HG03432 (cell line): ENCODE results near the gene OXT.

Source experiments
- ATAC-seq: cut with Tn5 transposase; IDR thresholded peaks from one replicate; pipeline ENCODE4 v1.9.1; 2021; ENCODE audit warnings: mild to moderate bottlenecking, moderate library complexity; ENCODE audit not compliant: unreplicated experiment

Gene OXT

DNA sequence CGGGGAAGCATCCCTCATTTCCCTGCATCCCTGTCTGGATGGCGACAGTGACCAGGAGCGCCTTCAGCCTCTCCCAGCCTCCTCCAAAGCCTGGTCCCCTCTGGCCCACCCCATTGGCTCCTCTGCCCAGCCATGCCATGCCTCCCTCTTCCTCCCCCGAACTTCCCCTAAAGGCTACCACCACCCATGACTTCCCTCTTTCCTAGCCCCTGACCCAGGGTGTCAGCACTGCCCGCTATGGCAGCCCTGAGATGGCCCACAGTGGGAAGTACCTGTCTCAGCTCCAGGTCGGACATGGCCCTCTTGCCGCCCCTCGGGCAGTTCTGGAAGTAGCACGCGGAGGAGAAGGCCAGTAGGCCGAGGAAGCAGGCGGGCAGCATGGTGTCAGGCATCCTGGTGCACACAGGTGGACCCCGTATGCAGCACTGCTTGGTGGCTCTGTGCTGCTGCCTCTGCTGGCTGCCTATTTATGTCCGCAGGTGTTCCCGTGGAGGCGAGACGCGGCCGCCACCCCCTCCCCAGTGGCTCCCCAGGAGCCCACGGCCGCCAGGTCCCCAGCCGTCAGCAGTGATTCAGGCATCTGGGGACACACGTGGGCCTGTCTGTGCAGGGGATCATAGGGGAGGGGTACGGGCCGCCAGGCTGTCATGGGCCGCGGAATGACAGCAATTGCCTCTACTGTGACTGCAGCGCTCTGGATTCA, 13.0 kb downstream of the OXT start, which contains the start of gene AVP:
Gene AVP, minus strand, starts transcription at position 442 of the 703 bp plus-strand sequence. Its CDS starts 50 bp downstream, at position 392.
- no peak for ATAC-seq

DNA sequence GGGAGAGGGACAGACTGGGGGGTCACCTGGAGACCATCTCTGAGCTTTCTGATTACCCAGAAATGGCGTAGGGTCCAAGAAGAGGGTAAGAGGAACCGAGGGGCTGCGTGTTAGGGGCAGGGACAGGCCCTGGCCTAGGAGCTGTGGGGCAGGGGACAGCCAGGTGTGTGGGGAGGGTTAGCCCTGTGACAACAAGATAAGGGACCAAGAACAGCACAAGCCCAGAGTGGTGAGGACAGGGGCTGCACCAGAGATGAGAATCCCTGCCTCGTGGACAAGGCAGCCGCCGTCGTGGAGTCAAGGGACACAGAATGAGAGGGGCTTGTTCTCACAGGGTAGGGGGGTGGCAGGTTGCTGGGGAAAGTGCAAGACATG, 13.6 kb downstream of the OXT start:
- ATAC-seq, result no peak

DNA sequence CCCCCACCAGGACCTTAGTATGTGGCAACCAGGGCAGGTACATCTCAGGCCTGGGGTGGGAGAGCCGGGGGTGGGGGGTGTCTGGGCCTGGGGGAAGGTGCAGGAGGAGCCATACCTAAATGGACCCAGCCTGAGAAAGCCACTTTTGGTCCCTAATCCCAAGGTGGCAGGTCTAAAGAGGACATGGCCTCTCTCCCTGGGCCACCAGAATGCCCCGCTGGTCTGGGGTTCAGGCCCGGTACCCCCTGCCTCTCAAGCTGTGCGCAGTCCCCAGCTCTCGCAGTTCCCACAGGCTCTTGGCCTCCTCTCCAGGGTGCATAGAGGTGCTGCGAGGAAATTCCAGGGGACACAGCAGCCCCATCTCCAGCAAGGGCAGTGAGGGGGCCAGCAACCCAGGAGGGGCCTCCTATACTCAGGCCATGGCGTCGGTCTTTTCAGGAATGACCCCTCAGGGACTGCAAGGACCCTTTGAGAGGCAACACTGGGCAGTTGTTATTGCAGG, 14.2 kb downstream of the OXT start:
- no peak for ATAC-seq

GRCh38 chr20:3088031-3088430, 16.6 kb downstream of the OXT start:
- no peak for ATAC-seq

DNA sequence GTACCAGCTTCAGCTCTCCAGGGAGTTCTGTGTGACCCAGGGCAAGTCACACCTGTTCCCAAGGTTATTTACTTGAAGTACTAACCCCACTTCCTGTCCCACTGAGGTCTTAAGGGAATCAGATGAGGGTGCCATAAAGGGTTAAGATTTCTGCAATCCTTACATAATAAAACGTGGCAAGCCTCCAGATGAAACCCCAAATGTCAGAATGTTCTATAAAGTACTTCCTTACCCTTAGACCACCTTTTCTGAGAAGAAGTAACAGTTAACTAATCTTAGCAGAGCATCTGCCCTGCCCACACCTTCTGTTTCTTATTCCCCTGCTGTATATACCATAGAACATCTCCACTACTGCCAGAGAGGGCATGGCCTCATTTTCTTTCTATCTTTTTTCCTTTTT, 19.1 kb downstream of the OXT start:
- no peak for ATAC-seq

DNA sequence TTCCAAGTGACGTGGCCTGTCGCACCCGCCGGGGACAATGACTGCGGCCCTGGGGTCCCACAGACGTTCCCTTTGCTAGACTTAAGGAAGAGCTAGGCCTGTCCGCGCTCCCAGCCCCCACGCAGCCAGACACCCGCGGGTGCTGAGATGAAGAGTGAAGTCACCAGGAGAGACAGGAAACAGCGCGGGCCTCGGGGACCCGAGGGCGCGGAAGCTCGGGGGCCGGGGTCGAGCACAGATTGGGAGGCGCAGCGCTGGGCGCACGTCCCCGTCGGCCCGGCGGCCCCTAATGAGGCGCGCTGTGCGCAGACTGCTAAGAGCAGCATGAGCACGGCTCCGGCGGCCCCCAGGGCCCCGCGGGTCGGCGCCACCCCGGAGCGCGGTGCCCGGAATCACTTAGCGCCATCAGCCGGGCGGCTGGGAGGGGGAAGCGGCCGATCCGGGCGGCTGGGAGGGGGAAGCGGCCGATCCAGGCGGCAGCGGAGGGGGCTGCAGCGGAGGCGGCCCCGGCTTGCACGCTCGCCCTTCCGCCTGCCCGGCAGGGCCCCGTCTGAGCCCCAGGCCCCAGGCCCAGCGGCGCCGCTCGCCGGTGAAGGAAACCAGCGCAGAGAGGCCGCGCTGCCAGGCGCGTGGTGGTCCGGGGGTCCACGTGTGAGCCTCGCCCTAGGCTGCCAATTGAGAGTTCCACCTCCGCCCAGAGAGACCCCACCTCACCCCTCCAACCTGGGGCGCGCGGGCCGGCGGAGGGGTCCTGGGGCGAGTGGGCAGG, 21.4 kb downstream of the OXT start:
- ATAC-seq, result no peak

DNA sequence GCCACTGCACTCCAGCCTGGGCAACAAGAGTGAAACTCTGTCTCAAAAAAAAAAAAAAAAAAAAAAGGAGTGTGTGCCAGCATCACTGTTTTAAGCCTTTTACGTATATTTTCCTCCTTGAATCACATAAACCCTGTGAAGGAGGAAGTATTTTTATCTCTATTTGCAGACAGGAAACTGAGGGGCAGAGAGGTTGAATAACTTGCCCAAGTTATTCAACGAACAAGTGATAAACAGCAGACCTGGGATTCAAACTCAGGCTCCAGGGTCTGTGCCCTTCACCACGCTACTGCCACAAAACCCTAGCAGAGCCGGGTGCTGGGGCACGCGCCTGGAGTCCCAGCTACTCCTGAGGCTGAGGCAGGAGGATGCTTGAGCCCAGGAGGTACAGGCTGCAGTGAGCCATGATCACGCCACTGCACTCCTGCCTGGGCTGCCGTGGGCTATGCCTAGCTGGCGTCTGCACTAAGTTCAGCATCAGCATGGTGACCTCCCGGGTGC, 22.5 kb downstream of the OXT start:
- ATAC-seq, result no peak

DNA sequence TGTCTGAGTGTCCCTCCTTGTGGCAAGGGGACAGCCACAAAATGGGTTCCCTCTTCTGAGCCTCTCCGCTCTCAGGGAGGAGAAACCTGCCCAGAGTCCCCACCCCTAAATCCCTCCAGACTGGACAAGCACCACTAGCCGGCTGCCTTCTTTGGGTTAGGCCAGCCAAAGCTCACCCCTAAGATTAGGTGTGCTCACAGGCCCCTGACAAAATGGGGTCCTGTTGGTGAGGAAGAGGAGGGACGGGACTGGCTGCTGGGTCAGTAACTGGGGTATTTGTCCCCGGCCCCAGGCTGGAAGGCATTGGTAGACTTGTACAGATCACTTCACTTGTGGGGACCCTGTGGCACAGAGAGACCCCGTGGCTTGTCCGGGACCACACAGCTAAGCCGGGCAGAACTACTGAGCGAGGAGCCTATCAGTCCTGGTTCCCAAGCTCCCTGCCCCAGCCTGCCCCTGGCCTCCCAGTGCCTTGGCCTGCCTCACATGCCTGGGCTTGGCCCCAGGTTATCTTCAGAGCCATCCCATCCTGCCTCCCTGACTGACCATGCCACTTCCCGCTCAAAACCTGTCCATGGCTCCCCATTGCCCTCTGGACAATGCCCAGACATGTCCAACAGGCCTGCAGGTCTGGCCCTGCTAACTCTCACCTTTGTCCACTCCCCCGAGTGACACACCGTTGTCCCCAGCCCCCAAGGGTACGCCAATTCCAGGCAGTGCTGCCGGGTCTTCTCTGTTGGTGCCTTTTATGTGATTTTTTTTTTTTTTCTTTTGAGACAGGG, 23.6 kb downstream of the OXT start:
- no peak for ATAC-seq

DNA sequence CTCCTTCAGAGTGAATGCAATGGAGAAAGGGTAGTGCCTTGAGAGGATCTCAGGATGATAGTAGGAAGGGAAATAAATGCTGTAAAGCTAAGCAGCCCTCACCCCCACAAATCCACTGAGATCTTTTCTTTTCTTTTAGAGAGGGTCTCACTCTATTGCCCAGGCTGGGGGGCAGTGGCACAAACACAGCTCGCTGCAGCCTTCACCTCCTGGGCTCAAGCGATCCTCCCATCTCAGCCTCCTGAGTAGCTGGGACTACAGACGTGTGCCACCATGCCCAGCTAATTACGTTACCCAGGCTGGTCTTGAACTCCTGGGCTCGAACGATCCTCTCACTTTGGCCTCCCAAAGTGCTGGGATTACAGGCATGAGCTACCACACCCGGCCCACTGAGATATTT, 29.1 kb downstream of the OXT start:
- ATAC-seq, result no peak

- ATAC-seq, result no peak
These were observed 29.8 kb downstream of the OXT start for GRCh38 chr20:3101251-3101650.

GRCh38 chr20:3101737-3102574, 30.5 kb downstream of the OXT start:
- ATAC-seq, result no peak

DNA sequence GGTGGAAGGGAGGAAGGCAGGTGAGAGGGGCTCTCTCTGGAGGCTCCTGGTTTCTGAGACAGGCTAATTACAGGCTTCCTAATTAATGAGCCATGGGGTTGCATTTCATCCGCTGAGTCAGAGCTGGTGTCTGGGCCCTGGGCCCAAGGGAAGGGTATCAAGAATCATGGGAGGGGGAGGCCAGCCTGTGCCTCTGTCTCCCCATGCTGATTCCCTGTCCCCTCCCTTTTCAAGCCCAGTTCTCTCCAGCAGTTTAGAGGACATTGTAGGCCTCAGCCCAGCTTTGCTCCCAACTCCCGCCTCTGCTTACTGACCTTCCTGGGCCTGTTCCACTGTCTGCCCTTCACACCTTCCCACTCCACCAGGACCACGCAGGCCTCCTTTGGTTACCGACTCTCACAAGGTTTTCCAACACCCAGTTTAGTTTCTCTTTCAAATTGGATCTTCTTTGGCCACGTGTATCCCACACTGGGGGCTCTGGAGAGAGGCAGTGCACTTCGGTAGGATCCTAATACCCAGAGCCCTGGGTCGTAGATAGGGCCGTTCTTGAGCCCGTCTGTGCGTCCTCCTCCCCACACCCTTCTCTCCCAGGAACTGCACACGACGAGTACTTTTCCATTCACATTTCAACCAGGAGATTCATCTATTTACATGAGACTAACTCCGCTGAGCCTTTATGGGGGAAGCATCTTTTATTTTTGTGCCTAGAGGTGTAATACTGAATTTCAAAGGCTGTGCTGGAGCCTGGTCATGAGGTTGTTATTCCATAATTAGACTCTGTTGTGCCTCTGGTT, 31.4 kb downstream of the OXT start:
- ATAC-seq, result no peak

DNA sequence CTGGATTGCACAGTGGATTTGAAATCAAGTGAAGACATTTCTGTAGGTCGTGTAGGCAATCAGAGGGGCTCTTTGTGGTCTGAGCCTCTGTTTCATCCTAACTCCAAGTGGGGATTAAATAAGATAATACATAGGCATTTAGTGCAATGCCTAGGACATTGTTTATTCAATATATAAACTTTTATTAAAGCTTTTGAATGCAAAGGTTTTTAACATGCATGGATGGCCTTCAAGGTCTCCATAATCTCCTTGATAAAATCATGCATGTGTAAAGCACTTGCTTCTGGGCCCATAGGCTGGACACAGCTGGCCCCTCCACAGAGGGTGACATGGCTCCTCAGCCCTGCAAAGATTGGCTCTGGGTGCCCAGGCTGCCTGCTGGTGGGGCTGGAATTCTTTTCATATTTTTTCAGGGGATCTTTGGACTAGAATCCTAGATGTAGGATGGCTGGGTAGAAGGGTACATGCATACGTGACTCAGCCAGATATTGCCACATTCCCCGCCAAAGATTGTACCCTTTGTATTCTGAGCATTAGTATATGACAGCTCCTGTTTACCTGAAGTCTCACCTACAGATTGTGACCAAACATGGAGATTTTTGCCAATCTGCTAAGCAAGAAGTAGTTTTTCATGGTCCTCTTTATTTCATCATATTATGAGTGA, 32.1 kb downstream of the OXT start:
- no peak for ATAC-seq

GRCh38 chr20:3105256-3106137, 34.1 kb downstream of the OXT start:
- no peak for ATAC-seq

DNA sequence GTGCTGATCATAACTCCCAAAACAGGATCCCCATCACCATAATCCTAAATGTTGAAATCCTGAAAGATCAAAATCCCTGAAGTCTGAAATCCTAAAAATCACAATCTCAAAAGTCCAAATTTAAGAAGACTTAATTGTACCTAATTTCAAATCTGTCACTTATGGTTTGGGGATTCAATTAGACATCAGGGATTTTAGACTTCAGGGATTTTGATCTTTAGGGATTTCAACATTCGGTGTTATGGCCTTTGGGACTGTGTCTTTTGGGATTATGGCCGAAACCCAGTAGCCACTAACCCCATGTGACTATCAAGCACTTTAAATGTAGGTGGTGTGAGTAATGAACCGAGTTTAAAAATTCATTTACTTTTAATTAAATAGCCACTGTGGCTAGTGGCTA, 34.8 kb downstream of the OXT start:
- ATAC-seq, result no peak

DNA sequence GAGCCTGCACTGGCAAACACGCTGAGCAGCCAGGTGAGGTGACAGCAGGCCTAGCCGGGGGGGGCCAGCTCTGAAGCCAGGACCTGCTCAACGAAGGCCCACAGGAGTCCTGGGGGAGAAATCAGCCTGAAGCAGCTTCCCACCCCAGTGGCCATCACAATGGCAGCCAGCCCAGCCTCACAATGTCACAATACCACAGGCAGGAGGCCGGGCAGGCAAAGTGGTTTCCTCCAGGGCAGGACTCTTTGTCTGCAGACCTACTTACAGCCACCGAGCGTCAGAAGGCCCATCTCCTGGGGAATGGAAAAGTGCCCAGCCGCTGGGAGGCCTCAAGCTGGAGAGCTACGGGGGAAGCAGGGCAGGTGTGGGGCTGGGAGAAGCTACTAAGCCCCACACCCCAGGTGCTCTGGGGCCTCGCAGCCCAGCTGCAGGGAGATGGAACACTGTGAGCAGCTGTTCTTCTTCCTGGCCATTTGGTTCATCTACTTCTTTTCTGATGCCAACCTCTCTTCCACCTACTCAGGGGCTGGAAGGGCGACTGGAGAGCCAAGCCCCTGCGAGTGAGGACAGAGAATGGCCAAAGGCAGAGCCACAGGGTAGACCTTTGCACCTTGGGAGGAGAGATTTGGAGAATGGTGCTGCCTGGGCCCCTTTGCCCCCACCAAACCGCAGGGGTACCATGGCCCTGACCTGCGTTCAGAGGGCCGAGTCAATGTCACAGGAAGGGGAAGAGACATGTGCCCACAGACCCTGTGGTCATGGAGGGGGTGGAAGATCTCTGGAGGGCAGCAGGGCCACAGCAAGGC, 35.4 kb downstream of the OXT start:
- no peak for ATAC-seq

GRCh38 chr20:3107464-3108025, 36.1 kb downstream of the OXT start:
- ATAC-seq, result no peak
